NCI-H226 (cell line): ENCODE results near the gene NTRK2.
"Not testable (repeated sequence)": the region's sequence is repeated elsewhere in the genome, so short reads cannot be mapped to it uniquely, and the experiment has no call there.

Experiments
- DNase-seq: peaks from one replicate; pipeline ENCODE4 v3.0.0-alpha.2; 2015

NTRK2 gene

GRCh38 chr9:85040821-85041465 is 371.4 kb downstream of the NTRK2 start:
- DNase-seq, result no peak

GRCh38 chr9:85041466-85042137 is 372.1 kb downstream of the NTRK2 start:
- DNase-seq, result no peak

- DNase-seq, result no peak
Observed at GRCh38 chr9:85042981-85043647, 373.6 kb downstream of the NTRK2 start.

- DNase-seq, result no peak
Observed at GRCh38 chr9:85045271-85045670, 375.7 kb downstream of the NTRK2 start.

GRCh38 chr9:85046475-85046874 is 376.9 kb downstream of the NTRK2 start:
- DNase-seq, result no peak

GRCh38 chr9:85053206-85053786 is 383.8 kb downstream of the NTRK2 start:
- no peak for DNase-seq

GRCh38 chr9:85054017-85054416 is 384.5 kb downstream of the NTRK2 start:
- DNase-seq, result no peak

GRCh38 chr9:85055506-85056202 is 386.1 kb downstream of the NTRK2 start:
- DNase-seq, result no peak

GRCh38 chr9:85056203-85056572 is 386.7 kb downstream of the NTRK2 start:
- no peak for DNase-seq

GRCh38 chr9:85061969-85062368 is 392.4 kb downstream of the NTRK2 start:
- no peak for DNase-seq

GRCh38 chr9:85062385-85063022 is 393.0 kb downstream of the NTRK2 start:
- no peak for DNase-seq

- no peak for DNase-seq
Observed at GRCh38 chr9:85064811-85065371, 395.4 kb downstream of the NTRK2 start.

- DNase-seq, result no peak
Observed at GRCh38 chr9:85067792-85068191, 398.3 kb downstream of the NTRK2 start.

- DNase-seq, result not testable (repeated sequence)
Observed at GRCh38 chr9:85069421-85069820, 399.9 kb downstream of the NTRK2 start.
